Skeletal muscle tissue (tissue), 4 donors: ENCODE data around the gene KCNMA1. TPM values are rescaled to one million over a fixed set of nuclear protein-coding genes. Genes with fewer than 3 reads are reported as not detected.

Experiments used
- H3K27ac ChIP-seq: one replicate; pipeline ENCODE4 v1.7.0; 2013; ENCODE audit warnings: mild to moderate bottlenecking, low read depth, low read length, inconsistent platforms
- H3K27me3 ChIP-seq, 3 donors: one replicate each; pipeline ENCODE4 v1.7.0; 2013; ENCODE audit warnings: low read length in 3 of 3; ENCODE audit not compliant: control insufficient read depth in 3 of 3, insufficient read depth in 3 of 3
- H3K36me3 ChIP-seq, 3 donors: one replicate each; pipeline ENCODE4 v1.7.0; 2013; ENCODE audit warnings: low read length in 3 of 3; ENCODE audit not compliant: control insufficient read depth in 3 of 3, insufficient read depth in 3 of 3
- H3K4me1 ChIP-seq, 3 donors: one replicate each; pipeline ENCODE4 v1.7.0; 2013; ENCODE audit warnings: low read length in 3 of 3, mild to moderate bottlenecking in 3 of 3; ENCODE audit not compliant: control insufficient read depth in 3 of 3, insufficient read depth in 3 of 3
- H3K4me3 ChIP-seq, 3 donors: one replicate each; pipeline ENCODE4 v1.7.0; 2013; ENCODE audit warnings: low read length in 3 of 3
- H3K9ac ChIP-seq, 3 donors: one replicate each; pipeline ENCODE4 v1.7.0; 2013; ENCODE audit warnings: low read length in 3 of 3, mild to moderate bottlenecking in 3 of 3, moderate library complexity in 2 of 3, low read depth in 1 of 3
- H3K9me3 ChIP-seq, 3 donors: one replicate each; pipeline ENCODE4 v1.7.0; 2013; ENCODE audit warnings: low read length in 3 of 3; ENCODE audit not compliant: control insufficient read depth in 3 of 3
- total RNA-seq: library from RNA; depleted of rRNA; stranded (reverse); fragments of >200 nt; gene quantifications from one replicate; pipeline ENCODE4 v1.2.3, GENCODE V29; 2014
- donor health status: Osteomylitis.

Gene KCNMA1
- total RNA-seq, 1 donor from 2014 or later, result 18.8 TPM

DNA sequence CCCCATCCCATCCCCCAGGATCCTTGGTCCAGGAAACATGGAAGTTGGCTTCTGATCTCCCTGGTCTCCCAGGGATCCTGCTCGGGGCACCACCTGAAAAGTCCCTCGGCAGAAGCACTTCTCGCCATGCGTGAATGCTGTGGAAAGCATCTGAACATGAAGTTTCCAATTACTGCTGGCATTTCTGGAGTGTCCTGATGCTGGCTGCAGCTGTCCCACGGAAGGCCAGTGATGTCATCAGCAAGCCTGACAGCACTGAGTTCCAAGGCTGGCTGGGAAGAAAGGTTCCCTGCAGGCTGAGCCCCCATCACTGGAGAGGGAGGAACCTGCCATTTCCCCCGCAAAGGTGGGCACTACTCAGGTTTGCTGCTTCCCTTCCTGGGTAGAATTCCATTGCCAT, 71.4 kb downstream of the KCNMA1 start:
- H3K36me3 ChIP-seq, result no peaks in the 10 kb centered on the region
- H3K9ac ChIP-seq, result peak overlapping the region in 2 of 3 donors; percentile 33 to 38
- peak overlapping the region in 2 of 3 donors; percentile 28 to 35 for H3K4me3 ChIP-seq
- H3K9me3 ChIP-seq, result no peaks in the 10 kb centered on the region
- H3K27me3 ChIP-seq, result no peaks in the 10 kb centered on the region
- H3K4me1 ChIP-seq, result peaks cover 29 to 50% (median 33%) of the 10 kb centered on the region in 3 donors
- peak overlapping the region; percentile 64 for H3K27ac ChIP-seq

DNA sequence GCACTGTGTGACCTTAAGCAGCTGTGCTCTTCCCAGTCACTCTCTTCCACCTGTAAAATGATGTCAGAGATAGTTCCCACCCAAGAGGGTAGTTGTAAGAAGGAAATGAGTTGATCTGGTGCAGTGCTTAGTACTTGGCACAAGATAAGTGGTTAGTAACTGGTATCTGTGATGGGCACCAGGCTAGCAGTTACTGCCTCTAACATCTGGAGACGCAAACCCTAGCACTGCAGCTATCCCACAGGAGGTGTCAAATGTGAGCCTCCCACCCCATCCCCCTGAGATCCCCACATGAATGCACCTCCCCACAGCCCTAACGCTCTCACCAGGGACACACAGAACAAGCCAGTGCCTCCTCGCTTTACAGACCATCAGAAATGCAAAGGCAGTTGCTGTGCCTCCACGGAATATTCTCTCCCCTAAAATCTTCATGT, 72.0 kb downstream of the KCNMA1 start:
- H3K36me3 ChIP-seq, result no peaks in the 10 kb centered on the region
- H3K27ac ChIP-seq, result peak overlapping the region; percentile 64
- no peaks in the 10 kb centered on the region for H3K27me3 ChIP-seq
- no peaks in the 10 kb centered on the region for H3K9me3 ChIP-seq
- H3K9ac ChIP-seq, result no peak overlapping the region
- no peak overlapping the region for H3K4me3 ChIP-seq
- peaks cover 27 to 52% (median 33%) of the 10 kb centered on the region in 3 donors for H3K4me1 ChIP-seq

DNA sequence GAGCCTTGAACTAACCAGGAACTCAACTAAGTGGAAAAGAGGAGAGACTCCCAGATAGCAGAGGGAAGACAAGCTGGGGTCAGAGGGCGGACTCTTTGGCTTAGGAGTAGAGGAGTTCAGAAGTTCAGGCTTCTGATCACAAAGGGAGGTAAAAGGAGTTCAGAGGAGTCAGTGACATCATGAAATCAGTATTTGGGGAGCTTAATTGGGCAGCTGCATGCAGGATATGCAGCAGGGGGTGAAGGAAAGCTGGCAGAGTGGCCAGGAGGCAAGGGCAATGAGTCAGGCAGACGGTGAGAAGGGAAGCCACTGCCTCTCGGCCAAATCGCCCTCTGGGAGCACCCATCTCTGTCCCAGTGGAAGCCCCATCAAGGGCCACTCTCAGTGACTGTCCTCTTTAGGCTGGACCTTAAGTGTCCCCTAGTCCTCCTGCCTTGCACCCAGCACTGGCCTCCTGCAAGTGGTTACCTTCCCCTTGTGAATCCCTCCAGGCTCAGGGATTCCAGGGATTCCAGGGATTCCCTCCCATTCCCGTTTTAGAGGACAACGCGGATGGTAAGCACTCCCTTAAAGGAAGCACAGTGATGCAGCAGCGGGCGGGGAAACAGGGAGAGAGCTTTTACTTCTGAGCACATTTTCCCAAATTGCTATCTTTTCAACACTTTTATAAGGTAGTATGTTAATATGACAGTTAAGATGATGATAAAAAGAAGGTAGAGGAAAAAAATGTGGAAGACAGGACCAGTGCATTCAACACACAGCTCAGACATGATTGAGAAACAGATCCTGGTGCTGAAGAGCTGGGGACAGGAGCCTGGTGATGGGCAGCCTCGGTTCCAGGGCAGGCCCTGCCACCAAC, 72.6 kb downstream of the KCNMA1 start:
- peak overlapping the region in 2 of 3 donors; percentile 1 to 33 for H3K9ac ChIP-seq
- no peak overlapping the region for H3K4me3 ChIP-seq
- no peak overlapping the region for H3K27ac ChIP-seq
- no peaks in the 10 kb centered on the region for H3K27me3 ChIP-seq
- no peaks in the 10 kb centered on the region for H3K9me3 ChIP-seq
- peaks cover 27 to 52% (median 33%) of the 10 kb centered on the region in 3 donors for H3K4me1 ChIP-seq
- H3K36me3 ChIP-seq, result no peaks in the 10 kb centered on the region

DNA sequence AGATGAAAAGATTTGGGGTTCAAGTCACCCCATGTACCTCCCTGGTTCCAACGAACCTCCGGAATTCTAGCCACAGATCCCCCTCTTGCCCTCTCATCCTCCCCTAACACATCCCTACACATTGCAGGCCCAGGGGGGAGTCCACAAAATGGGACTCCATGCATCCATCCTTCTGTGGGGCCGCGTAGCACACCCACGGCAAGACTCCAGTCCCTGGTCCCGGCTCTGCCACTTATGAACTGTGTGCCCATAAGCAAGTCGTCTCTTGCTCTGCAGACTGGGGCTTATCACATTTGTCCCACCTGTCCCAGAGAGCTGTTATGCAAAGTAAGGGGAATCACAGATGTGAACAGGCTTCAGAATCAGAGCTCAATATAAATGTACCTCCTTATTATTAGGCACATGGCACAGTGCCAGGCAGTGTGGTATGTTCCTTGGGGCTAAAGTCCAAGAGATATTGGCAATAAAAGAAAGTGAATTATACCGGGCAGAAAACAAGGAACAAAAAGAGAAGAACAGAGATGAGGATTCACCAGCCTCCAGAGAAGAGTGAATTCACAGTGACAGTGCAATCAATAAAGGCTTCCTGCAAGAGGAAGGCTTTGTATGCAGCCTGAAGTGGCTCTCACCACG, 73.9 kb downstream of the KCNMA1 start:
- no peaks in the 10 kb centered on the region for H3K36me3 ChIP-seq
- H3K9ac ChIP-seq, result no peak overlapping the region
- peaks cover 27 to 52% (median 36%) of the 10 kb centered on the region in 3 donors for H3K4me1 ChIP-seq
- H3K27me3 ChIP-seq, result no peaks in the 10 kb centered on the region
- no peaks in the 10 kb centered on the region for H3K9me3 ChIP-seq
- no peak overlapping the region for H3K4me3 ChIP-seq
- H3K27ac ChIP-seq, result no peak overlapping the region

DNA sequence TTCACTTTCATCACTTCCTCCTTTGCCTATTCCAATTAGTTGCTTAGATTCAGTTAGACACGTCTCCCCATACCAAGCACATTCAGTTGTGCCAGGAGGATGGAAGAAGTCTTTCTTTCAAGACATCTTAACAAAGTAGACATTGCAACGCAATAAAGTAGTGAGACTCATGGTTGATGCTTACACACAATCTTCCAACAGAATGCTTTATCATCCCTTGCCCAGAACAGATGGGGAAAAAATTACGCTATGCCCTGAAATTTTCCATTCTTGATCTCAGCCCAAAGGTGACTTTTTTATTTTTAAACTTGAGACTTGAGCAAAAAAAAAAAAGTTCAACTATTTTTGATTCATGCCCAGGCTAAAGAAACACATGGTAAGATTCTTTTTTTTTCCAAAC, 74.9 kb downstream of the KCNMA1 start:
- peaks cover 27 to 52% (median 40%) of the 10 kb centered on the region in 3 donors for H3K4me1 ChIP-seq
- H3K9me3 ChIP-seq, result no peaks in the 10 kb centered on the region
- no peaks in the 10 kb centered on the region for H3K36me3 ChIP-seq
- no peak overlapping the region for H3K27ac ChIP-seq
- H3K9ac ChIP-seq, result no peak overlapping the region
- no peak overlapping the region for H3K4me3 ChIP-seq
- H3K27me3 ChIP-seq, result no peaks in the 10 kb centered on the region

DNA sequence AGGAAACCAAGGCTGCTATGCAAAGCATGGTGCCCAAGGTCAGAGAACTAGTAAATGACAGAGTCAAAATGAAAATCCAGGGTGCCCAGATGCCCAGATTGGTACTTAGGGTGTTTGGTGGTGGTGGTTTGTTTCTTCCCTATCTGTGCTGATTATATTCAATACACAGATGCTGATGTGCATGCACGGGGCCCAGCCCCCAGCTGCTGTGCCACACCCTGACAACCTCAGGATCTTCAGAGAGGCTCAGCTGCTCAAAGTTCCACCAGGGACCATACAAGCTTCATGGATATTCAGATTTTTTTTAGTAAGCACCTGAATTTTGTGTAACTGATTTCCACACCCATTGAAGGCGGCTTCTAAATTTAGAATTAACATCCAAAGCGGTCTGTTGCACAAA, 75.6 kb downstream of the KCNMA1 start:
- Histone ChIP-seq H3K4me1 (peaks cover 23 to 48% (median 35%) of the 10 kb centered on the region in 3 donors), H3K9ac (no peak overlapping the region), H3K36me3 (no peaks in the 10 kb centered on the region), H3K27ac (no peak overlapping the region), H3K4me3 (no peak overlapping the region), H3K9me3 (no peaks in the 10 kb centered on the region), H3K27me3 (no peaks in the 10 kb centered on the region)

DNA sequence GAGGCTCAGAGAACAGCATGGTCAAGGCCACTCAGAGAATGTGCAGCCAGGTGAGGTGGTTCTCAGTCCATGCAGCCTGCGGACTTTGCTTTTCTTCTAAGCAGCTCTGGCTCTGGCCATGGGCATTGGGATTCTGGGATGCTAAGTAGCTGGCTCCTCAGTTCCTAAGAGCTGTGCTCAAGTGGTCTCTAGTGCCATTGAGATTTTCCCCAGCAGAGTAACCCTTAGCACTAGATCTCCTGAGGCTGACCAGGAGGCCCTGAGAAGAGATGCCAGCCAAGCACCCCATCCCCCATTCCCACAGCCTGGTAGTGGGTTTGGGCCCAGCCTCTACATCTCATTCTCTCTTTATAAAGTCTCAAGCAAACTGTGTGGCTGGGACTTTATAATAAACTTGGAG, 77.1 kb downstream of the KCNMA1 start:
- Histone ChIP-seq H3K4me3 (no peak overlapping the region), H3K36me3 (no peaks in the 10 kb centered on the region), H3K4me1 (peaks cover 8 to 48% (median 27%) of the 10 kb centered on the region in 3 donors), H3K9me3 (no peaks in the 10 kb centered on the region), H3K27me3 (no peaks in the 10 kb centered on the region), H3K27ac (no peak overlapping the region), H3K9ac (no peak overlapping the region)

DNA sequence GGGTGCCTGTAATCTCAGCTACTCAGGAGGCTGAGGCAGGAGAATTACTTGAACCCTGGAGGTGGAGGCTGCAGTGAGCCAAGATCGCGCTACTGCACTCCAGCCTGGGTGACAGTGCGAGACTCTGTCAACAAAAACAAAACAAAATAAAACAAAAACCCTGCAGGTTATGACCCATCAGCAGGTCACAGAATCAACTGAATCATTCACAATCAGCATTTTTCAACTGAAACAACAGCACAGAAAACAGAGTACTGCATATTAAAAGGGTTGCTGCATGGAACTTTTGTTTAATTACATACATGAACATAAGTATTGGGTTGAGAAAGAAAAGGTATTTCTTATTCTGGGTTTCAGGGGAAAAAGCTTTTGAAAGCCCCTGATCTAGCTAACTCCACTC, 77.6 kb downstream of the KCNMA1 start:
- H3K36me3 ChIP-seq, result no peaks in the 10 kb centered on the region
- H3K27ac ChIP-seq, result no peak overlapping the region
- no peak overlapping the region for H3K4me3 ChIP-seq

DNA sequence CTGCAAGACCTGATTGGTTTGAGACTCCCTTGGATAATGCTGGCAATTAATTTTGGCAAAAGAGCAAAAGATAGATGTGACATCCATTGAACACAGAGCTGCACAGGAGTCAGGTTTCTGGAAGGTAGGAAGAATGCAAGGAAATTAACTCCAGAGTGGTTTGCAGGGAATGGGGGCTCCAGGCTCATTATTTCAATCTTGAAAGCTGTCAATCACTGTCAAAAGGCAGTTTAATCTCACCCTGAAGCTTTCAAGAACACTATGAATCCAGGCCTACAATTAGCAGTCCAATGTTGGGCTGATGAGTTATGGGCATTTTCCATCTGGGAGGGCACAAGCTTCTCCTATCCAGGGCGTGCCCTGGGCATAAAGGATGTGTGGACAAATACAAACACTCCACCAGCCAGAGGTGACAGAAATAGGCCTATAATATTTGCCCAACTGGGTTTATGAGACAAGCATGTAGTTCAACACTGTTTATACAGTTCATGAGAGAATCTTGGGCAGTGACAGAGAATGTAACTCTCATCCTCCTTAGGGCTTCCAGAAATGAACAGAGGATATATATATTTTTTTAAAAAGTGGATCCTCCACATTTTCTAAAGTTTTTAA, 80.5 kb downstream of the KCNMA1 start:
- H3K27me3 ChIP-seq, result no peaks in the 10 kb centered on the region
- no peak overlapping the region for H3K4me3 ChIP-seq
- no peak overlapping the region for H3K9ac ChIP-seq
- no peaks in the 10 kb centered on the region for H3K9me3 ChIP-seq
- H3K4me1 ChIP-seq, result peaks cover 9 to 52% (median 30%) of the 10 kb centered on the region in 3 donors
- H3K27ac ChIP-seq, result no peak overlapping the region
- H3K36me3 ChIP-seq, result no peaks in the 10 kb centered on the region

More for the DNA sequence above, 77.6 kb downstream of the KCNMA1 start:
- no peaks in the 10 kb centered on the region for H3K27me3 ChIP-seq
- no peak overlapping the region for H3K9ac ChIP-seq
- peaks cover 5 to 47% (median 25%) of the 10 kb centered on the region in 3 donors for H3K4me1 ChIP-seq
- no peaks in the 10 kb centered on the region for H3K9me3 ChIP-seq
